Uterus (tissue), 4 donors: ENCODE results near the gene CYTH2. TPM values are rescaled to one million over a fixed set of nuclear protein-coding genes. Genes with fewer than 3 reads are reported as not detected.

ENCODE experiments used
- DNase-seq, 2 donors: peaks; one replicate each; pipeline ENCODE4 v3.0.0-alpha.2; 2019 to 2020
- H3K27ac ChIP-seq, 2 donors: fragments of 200-600 bp; sonication (generic); 1 replicate in 1 of 2; 2 replicates in 1 of 2; pipeline ENCODE4 v1.5.1; 2016 to 2018
- H3K27me3 ChIP-seq, 2 donors: fragments of 200-600 bp; sonication (generic); one replicate each; pipeline ENCODE4 v1.5.1; 2018 to 2019; ENCODE audit warnings: control low read depth in 1 of 2
- H3K36me3 ChIP-seq, 2 donors: fragments of 200-600 bp; sonication (generic); one replicate each; pipeline ENCODE4 v1.5.1; 2019; ENCODE audit warnings: control low read depth in 1 of 2
- H3K4me1 ChIP-seq, 2 donors: fragments of 200-600 bp; sonication (generic); one replicate each; pipeline ENCODE4 v1.5.1; 2018 to 2019; ENCODE audit warnings: control low read depth in 1 of 2
- H3K4me3 ChIP-seq, 2 donors: fragments of 200-600 bp; sonication (generic); 1 replicate in 1 of 2; 2 replicates in 1 of 2; pipeline ENCODE4 v1.5.1; 2018 to 2019; ENCODE audit warnings: mild to moderate bottlenecking in 1 of 2
- H3K9me3 ChIP-seq, 2 donors: fragments of 200-600 bp; sonication (generic); one replicate each; pipeline ENCODE4 v1.5.1; 2019; ENCODE audit warnings: control low read depth in 1 of 2
- CTCF ChIP-seq, 4 experiments: fragments of 200-600 bp in 2 of 4; fragments of 450-650 bp in 2 of 4; sonication (generic) in 2 of 4; IDR thresholded peaks; one replicate each; pipeline ENCODE4 v1.5.1; 2016 to 2019; ENCODE audit warnings: antibody characterized with exemption in 4 of 4, mild to moderate bottlenecking in 2 of 4, moderate library complexity in 1 of 4
- POLR2A ChIP-seq, 2 donors: fragments of 450-650 bp; IDR thresholded peaks; one replicate each; pipeline ENCODE4 v1.6.1; 2016; ENCODE audit warnings: antibody characterized with exemption in 2 of 2, mild to moderate bottlenecking in 1 of 2, moderate library complexity in 1 of 2
- intact Hi-C: fragments of 100-400 bp; cut with DNase I; formaldehyde crosslinking; loops from one replicate; pipeline ENCODE4 v1.15.1; 2023; ENCODE audit warnings: low total_unique reads
- total RNA-seq, 4 donors: library from RNA; depleted of rRNA in 3 of 4; stranded (reverse); fragments of >200 nt in 3 of 4; gene quantifications; one replicate each; pipeline versions ENCODE4 v1.1.0 to v1.2.4, GENCODE V29; 2014 to 2023
- donor health status: DM: yes; HTN: yes; CAD: no.

Gene CYTH2
- total RNA-seq, 4 donors from 2014 or later, result 7.2 to 70.3 (median 36.5) TPM

- H3K9me3 ChIP-seq, result no peaks in the 10 kb centered on the region
- DNase-seq, result peak in 1 of 2 donors; percentile 21
- peaks cover 12 to 25% of the 10 kb centered on the region in 2 donors for H3K27me3 ChIP-seq
- TF ChIP-seq CTCF (IDR thresholded peaks at IDR 0.05) (no peak), POLR2A (IDR thresholded peaks at IDR 0.05) (peak in 1 of 2 donors; percentile 12)
- H3K4me1 ChIP-seq, result no peaks in the 10 kb centered on the region
- intact Hi-C loops, result no loop called here
- H3K4me3 ChIP-seq, result no peak overlapping the region
- no peak overlapping the region for H3K27ac ChIP-seq
- no peaks in the 10 kb centered on the region for H3K36me3 ChIP-seq
These were observed 33.3 kb downstream of the CYTH2 start for GRCh38 chr19:48502350-48503018.

GRCh38 chr19:48506138-48506733, 37.1 kb downstream of the CYTH2 start:
- Histone ChIP-seq H3K36me3 (no peaks in the 10 kb centered on the region), H3K27me3 (peaks cover 2 to 6% of the 10 kb centered on the region in 2 donors), H3K4me3 (no peak overlapping the region), H3K4me1 (no peaks in the 10 kb centered on the region), H3K27ac (no peak overlapping the region), H3K9me3 (no peaks in the 10 kb centered on the region)
- intact Hi-C loops, result no loop called here
- no peak for DNase-seq
- TF ChIP-seq CTCF (IDR thresholded peaks at IDR 0.05) (peak; percentile 13 to 45 (median 25)), POLR2A (IDR thresholded peaks at IDR 0.05) (no peak)

GRCh38 chr19:48507911-48508439, 38.8 kb downstream of the CYTH2 start:
- no peaks in the 10 kb centered on the region for H3K36me3 ChIP-seq
- no peak overlapping the region for H3K4me3 ChIP-seq
- no peak overlapping the region for H3K27ac ChIP-seq
- no peaks in the 10 kb centered on the region for H3K9me3 ChIP-seq
- H3K4me1 ChIP-seq, result peaks cover 0 to under 1% of the 10 kb centered on the region in 2 donors
- TF ChIP-seq POLR2A (IDR thresholded peaks at IDR 0.05) (no peak), CTCF (IDR thresholded peaks at IDR 0.05) (no peak)
- peaks cover 15 to 22% of the 10 kb centered on the region in 2 donors for H3K27me3 ChIP-seq
- intact Hi-C loops, result no loop called here
- no peak for DNase-seq

GRCh38 chr19:48508729-48509411, 39.7 kb downstream of the CYTH2 start:
- no peak overlapping the region for H3K4me3 ChIP-seq
- peaks cover 0 to 8% of the 10 kb centered on the region in 2 donors for H3K4me1 ChIP-seq
- peaks cover 22 to 30% of the 10 kb centered on the region in 2 donors for H3K27me3 ChIP-seq
- TF ChIP-seq CTCF (IDR thresholded peaks at IDR 0.05) (no peak), POLR2A (IDR thresholded peaks at IDR 0.05) (no peak)
- intact Hi-C loops, result no loop called here
- DNase-seq, result no peak
- H3K36me3 ChIP-seq, result no peaks in the 10 kb centered on the region
- H3K9me3 ChIP-seq, result no peaks in the 10 kb centered on the region
- no peak overlapping the region for H3K27ac ChIP-seq
